GM12892 (cell line): ENCODE measurements around the gene TRIO.

ENCODE experiments used
- POLR2A ChIP-seq: IDR thresholded peaks from 2 replicates; pipeline ENCODE4 v1.6.1; 2011; ENCODE audit warnings: low read depth, low read length, control low read depth
- TAF1 ChIP-seq: IDR thresholded peaks from 2 replicates; pipeline ENCODE4 v1.6.1; 2011; ENCODE audit warnings: low read depth, mild to moderate bottlenecking, control low read depth, low read length, borderline replicate concordance

DNA sequence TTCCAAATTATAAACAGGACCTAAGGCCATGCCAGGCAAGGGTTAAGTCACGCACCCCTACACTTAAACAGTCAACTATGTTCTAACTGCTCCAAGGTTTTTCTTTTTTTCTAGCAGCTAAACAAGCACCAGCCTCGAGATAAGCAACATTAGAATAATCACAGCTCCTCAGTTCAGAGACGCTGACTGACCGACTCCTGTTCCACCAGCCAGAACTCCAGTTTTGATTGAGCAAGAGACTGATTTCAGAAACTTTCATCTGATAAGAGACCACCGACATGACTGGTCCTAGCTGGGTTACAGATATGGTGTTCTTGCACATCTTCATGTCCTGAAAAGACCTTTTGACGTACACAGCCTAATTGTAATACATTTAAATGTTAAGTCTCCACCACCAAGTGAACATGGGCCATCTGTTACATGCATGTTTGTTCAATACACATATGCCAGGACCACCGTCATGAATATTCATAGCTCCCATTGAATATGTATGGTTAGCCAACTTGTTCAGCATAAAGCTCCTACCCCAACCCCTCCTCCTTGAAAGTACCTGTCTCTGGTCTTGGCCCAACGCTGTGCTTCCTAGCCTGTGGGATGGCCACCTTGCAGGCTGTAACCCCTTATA, 414.8 kb downstream of the TRIO start:
- TF ChIP-seq POLR2A (no peak), TAF1 (no peak)
